ENCODE data around the gene MSH5.
A peak's percentile ranks its signal among the peaks of the same experiment; 100 is the strongest.

The MSH5 gene

DNA sequence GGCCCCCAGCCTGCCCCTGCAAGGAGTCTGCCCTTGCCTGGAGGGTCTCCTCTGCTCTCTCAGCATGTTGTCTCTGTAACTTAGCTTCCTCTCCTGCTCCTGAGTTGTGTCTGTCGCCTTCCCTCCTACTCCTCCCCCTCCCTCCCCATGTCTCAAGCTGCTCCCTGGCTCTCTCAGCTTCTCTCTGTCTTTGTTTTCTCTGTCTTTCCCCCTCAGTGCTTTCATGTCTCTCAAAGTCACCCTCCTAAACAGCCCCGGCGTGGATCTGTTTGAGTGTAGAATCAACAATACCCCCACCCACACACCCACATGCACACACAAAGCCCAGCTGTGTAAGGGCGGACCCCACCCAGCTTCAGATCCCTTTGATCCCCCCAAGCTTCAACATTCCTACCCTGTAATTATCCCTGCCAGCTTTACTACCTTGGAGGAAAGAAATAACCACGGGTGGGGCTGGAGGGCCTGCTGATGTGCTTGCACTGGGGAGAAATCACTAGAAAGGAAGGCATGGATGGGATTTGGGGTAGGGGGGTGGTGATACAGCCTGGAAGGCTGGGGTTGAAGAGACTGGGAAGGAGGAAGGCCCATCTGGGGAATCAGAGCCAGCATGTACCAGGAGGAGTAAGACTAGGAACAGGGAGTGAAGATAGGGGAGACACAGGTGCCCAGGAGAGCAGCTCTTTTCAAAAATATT, 25.7 kb upstream of the MSH5 start:
- DNase-seq, result no peak

DNA sequence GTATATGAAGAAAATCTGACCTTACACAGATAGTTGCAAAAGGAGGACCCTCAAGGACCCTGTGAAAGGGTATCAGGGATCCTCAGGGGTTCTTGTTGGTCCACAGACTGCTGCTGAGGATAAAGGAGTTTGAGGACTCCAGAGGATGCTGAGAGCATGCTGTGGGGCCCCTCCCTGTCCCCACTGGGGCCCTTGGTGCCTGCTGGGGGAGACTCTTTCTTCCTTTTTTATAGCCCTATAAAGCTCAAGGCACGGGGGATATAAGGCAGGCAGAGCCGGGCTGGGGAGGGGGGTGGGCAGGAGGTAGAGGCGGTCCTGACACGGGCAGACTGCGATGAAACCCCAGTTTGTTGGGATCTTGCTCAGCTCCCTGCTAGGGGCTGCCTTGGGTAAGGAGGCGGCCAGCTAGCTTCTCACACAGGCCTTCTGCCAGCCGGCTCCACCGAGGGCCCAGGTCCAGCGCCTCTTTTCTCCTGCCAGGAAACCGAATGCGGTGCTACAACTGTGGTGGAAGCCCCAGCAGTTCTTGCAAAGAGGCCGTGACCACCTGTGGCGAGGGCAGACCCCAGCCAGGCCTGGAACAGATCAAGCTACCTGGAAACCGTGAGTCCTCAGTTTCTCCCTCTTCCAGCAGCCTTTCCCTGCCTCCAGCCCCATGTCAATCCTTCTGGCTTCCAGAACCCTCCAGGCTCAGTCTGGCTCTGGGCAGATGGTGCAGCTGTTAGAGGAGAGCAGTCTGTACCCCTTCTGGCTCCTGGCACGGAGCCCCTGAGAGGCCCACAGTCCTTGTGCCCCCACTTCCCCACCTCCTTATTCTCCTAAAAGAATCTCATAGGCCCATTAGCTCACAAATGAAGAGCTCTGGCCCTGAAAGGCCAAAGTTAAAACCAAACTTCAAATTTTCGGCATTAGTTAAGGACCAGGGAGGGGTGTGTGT, 24.5 kb upstream of the MSH5 start, which contains the start of gene LY6G6D:
Gene LY6G6D, plus strand, starts transcription at position 327 of the 937 bp plus-strand sequence. Its CDS starts 8 bp downstream, at position 335.
- no peak for DNase-seq

DNA sequence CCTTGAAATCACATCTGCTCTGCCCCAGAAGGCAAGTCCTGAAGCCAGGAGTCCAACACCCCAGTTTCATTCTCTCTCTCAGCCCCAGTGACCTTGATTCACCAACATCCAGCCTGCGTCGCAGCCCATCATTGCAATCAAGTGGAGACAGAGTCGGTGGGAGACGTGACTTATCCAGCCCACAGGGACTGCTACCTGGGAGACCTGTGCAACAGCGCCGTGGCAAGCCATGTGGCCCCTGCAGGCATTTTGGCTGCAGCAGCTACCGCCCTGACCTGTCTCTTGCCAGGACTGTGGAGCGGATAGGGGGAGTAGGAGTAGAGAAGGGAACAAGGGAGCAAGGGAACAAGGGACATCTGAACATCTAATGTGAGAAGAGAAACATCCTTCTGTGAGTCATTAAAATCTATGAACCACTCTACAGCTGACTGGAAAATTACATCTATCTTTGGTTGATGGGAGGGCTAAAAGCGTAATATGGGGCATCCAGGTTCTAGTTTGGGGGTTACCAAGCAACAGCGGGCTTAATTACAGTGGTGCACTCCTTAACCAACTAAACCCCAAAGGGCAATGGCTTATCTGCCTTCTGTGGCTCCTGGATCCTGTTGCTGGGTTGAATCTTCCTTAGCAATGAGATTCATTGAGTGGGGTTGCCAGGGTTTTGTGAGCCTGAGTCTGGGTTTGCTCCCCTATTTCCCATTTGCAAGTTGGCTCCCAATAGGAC, 22.1 kb upstream of the MSH5 start:
- DNase-seq, result no peak

DNA sequence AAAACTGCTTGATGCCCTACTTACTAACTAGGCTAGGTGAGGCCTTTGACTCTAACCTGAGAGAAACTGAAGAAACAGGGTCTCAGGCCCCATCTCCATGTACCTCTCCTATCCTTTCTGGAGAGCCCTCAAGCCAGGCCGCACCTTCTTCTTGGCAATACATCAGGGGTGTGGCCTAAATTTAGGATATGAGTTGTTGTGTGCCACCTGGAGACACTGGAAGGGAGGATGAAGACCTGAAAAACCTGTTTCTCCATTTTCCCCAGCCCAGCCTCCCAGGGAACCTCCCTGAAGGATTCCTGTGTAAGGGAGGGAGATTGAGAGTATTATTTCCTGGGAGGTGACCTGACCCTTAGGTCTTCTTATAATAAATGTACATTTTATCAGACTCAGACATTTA, 21.5 kb upstream of the MSH5 start:
- DNase-seq, result no peak

DNA sequence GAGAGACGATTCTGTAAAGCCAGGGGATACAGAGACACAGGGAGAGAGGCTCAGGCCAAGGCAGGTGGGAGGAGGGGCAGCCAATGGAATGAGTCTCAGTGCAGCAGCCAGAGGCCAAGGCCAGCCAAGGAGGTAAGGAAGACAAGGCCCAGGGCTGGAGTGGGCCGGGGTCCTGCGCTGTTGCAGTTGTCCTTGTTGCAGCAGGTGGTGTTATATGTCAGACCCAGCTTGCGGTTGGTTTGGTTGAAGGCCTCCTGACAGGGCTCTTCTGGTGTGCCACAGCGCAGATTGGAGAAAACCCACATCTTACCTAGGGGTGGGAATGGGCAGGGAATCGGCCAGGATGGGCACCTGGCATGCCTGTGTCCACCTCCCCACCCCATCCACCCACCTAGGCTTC, 20.8 kb upstream of the MSH5 start:
- DNase-seq, result no peak

DNA sequence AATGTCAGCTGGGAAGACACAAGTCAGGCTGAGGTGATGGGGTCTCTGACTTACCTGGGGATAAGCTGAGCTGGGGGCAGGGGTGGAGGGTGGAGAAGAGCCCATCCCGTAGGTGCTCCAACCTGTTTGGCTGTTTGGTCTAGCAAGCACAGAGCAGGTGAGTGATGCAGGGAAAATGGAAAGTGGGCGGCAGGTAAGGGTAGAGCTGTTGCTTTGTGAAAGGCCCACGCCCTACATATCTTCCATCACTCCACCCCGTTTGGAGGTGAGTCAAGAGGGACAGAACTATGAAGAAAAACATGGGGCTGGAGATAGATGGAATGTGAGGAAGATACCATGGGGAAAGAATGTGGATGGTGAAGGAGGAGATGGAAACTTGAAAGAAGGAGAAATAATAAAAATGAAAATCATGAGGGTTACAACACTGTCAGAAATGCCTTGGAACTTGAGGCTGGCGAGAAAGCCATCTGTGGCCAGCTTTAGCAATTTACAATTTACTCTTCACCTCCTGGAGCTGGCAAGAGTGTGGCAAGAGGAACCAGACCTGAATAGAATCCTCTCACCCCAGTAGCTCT, 19.5 kb upstream of the MSH5 start:
- no peak for DNase-seq

DNA sequence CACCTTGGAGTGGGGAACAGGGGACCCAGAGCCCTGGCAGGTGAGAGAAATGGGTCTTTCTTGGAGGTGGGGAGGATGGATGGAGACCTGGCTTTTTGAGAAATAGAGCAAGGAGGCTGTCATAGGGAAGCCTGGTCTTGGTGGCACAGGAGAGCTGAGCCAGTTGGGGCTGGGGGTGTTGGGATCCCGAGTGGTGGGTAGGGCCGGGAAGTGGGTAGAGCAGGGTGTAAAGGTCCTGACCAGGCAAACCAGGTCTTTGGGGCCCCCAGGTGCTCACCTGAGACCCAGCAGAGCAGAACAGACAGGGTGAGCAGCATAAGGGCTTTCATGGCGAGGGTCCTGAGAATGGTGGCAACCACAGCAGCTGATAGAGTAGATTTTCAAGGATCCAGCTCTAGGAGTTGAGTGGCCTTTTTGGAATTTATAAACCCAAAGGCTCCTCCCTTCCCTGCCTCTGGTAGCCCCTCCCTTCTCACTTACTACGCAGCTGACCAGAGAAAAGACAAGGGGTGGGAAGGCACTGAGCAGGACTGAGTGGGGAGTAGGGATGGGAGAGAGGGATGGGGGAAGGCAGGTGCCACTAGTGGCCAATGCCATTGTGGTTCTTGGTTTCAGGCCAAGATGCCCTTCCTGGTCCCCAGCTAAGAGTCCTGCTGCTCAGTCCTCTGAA, 18.3 kb upstream of the MSH5 start, which contains the start of gene LY6G6C:
Gene LY6G6C, minus strand, starts transcription at position 396 of the 670 bp plus-strand sequence. Its CDS starts 67 bp downstream, at position 329.
- DNase-seq, result no peak

DNA sequence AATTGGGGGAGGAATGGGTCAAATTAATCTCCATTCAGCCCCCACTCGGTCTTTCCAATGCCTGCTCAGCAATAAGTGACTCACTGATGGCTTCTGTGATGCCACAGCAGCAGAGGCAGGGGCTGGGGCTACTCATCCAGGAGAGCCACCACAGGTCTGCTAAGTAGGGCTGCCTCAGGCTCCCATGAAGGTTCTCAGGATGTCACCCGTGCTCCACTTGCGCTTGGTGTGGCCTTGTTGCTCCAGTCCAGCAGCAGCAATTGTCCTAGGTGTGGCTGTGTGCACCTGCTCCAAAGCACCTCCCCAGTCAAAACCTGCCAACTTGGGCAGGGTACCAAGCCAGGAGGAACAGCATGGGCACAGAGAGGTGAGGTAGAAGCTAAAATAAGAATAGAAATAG, 17.6 kb upstream of the MSH5 start:
- no peak for DNase-seq

DNA sequence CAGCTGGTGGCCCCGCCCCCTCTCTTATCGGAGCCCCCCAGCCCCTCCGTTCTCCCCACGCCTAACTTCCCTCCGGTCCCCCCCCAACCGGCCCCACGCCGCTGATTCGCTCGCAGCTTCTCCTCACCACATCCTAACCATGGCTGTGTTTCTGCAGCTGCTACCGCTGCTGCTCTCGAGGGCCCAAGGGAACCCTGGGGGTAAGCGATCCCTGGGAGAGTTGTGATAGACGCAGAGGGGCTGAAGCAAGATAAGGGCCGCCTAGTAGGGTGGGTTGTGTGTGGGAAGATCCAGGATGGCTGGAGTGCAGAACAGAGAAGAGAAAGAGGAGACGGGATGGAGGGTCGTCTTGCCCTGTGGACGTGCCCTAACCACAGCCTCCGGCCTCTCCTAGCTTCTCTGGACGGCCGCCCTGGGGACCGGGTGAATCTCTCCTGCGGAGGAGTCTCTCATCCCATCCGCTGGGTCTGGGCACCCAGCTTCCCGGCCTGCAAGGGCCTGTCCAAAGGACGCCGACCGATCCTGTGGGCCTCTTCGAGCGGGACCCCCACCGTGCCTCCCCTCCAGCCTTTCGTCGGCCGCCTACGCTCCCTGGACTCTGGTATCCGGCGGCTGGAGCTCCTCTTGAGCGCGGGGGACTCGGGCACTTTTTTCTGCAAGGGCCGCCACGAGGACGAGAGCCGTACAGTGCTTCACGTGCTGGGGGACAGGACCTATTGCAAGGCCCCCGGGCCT, 16.4 kb upstream of the MSH5 start, which contains the start of gene MPIG6B:
Gene MPIG6B, plus strand, starts transcription at position 129 of the 735 bp plus-strand sequence. Its CDS starts 11 bp downstream, at position 140.
- DNase-seq, result no peak

DNA sequence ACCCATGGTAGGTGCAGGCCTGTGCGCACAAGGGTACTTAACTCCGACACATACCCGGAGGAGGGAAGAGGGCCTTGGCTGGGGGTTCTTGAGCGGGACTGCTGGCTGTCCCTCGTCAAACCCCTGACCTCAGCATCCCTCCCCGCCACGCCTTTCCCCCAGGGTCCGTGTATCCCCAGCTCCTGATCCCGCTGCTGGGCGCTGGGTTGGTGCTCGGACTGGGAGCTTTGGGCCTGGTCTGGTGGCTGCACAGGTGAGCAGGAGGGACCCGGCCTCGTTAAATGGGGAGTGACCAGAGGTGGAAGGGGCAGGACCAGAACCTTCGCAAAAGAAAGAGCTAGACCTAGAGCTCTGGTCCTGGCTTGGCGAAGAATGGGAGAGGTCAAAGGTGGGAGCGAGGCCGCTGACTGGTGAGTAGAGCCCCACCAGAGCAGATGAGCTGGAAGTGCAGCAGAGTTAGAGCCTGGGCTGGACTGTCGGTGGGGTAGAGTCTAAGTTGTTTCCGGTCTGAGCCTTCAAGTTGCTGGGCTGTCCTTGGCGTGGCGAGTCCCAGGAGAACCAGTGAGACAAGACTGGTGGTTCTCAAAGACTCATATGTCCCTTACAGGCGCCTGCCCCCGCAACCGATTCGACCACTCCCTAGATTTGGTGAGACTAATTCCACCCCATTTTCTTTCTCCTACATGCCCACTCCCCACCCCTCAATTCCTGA, 15.7 kb upstream of the MSH5 start:
- no peak for DNase-seq

DNA sequence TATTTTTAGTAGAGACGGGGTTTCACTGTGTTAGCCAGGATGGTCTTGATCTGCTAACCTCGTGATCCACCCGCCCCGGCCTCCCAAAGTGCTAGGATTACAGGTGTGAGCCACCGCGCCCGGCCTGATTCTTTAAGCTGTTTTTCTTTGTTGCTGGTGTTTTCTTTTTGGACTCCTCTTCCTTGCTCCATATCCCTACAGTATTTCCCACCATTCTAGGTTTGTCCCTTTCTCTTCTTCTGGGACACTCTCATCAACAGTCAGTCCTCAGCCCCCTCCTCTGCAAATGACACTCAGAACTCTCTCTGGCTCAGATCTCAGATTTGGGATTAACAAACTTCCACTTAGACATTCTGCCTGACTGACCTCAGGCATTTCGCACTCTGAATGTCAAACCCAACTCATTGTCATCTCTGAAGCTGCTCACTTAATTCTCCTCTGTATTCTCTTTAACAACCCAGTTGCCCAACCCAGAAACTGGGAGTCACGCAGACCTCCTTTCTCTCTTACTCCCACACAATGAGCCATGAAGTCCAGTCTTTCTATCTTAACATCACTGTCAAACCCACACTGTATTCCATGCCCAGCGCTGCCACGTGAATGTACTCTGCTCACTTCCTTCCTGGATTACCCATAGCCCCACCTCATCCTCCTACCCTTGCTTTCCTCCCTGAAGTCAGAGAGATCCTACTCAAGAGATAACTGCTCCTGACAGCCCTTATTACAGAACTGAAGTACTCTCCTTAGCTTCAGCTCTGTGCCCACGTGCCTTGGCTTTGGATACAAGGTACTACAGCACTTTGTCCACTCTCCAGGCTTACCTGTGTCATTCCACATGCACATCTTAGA, 14.1 kb upstream of the MSH5 start:
- DNase-seq, result peak; percentile 84

DNA sequence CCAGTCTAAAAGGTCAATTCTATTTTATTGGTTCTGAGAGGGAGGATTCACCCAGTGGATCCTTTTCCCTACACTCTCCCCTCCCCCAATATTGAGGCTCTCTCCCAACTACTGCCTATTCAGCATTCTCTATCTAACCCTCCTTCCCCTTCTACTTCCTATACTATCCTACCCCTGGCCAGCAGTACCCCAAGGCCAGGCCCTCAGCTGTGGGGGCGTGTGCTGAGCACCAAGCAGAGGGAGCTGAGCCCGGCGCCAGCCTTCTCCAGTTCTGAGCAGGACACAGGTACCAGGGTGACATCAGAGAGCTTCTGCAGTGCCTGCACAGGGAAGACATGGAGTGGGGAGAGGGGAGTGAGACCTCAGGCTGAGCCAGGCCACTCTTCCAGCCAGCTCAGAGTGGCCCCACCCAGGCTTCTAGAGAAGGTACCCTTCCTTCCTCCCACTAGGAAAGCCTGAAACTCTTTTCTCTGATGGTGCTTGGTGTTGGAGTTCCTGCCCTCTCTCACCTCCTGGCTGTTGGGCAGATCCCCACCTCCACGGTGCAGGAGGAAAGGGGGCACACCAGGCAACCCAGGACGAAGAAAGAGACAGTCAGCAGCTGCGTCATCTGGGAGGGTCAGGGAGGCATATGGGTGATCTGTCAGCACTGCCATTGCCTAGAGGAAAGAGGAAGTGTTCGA, 12.6 kb upstream of the MSH5 start:
- DNase-seq, result peak; percentile 60

DNA sequence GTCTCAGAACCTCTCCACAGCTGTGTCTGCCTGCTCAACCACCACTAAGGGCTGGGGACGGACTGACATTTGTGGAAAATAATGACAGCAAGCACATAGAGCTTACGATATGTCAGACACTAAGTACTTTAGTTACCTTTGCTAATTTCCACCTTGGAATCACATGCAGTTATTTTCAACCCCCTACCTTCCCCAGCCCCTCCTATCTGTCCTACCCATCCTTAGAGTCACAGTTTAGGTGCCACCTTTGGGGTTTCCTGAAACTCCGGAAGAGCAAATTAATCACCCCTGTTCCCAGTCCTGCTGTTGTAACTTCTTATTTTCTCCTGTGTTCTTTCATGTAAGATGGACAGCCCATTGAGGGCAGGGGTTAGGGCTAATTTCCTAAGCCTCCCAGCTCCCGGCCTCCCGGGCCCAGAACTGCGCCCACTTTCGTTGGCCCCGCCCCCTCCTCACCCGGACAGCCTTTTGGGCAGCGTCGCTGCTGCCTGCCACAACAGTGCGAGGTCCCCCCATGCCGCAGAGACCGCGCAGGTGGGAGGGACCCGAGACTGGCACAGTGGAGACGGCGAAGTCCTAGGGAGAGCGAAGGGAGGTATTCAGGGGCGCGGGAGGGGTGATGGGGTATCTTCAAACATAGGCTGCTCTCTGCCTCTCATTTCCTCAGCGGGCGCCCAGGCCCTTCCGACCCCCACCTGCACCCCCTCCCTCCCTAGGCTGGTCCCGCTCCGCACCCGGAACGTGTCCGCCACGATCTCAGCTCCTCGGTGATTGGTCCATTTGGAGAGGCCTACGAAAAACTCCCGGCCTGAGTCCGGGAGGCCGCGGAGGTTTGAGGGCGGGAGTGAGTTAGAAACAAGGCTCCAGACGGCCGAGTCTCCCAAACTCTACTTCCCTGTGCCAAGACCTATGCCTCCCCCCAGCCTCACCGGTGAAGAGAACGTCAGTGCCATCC, 11.8 kb upstream of the MSH5 start:
- DNase-seq, result peak; percentile 92

DNA sequence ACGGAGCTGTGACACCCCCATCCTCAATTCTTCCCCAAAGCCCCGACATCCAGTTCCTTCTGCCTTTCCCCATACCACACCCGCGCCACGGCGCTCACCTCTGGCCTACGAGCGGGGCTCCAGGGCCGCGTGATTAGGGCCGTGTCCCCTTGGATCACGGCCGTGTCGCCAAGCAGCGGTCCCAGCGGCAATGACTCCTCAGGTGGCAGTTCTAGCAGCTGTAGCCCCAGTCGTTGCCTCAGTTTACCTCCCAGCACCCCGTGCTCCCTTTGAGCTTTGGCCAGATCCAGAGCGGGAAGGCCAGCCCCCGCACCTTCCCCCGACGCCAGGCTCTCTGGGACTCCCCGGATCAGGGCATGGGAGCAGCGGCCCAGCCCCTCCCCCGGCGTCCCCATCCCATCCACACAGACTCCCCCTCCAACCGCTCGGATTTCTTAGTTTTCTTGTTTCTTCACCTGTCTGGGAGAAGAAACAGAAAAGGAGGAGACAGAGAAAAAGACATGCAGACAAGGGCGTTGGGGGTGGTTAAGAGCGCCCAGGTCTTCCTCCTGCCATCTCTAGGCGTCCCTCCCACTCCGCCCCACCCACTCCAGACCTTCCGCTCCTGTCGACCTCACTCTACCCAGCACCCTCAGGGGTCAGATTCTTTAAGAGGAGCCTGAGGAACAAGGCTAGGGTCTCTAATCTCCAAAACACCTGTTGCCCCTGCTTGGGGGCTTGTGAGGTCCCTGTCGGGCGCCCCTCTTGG, 10.9 kb upstream of the MSH5 start, which contains the start of gene DDAH2:
Gene DDAH2, minus strand, starts transcription at position 533 of the 748 bp plus-strand sequence. Its CDS starts 138 bp downstream, at position 395.
- DNase-seq, result no peak

DNA sequence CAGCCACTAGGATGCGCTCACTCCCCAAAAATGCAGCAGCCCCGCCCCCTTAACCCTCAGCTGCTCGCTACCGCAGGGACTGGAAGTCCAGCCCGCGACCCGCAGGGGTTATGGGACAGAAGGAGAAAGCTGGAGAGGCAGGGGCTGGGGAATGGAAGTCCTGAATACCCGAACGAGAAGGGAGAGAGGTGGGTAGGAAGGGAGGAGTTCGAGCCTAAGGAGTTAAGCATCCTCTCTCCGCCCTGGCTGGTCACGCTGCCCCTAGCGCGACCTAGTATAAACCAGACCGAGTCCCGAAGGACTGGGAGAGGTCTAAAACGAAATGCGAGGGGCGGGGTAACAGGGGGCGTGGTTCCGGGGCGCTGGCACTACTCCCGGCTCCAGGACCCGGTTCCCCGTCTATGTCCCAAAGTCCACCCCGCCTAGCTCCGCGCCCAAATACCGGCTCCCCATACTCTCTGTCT, 10.3 kb upstream of the MSH5 start:
- peak; percentile 98 for DNase-seq

DNA sequence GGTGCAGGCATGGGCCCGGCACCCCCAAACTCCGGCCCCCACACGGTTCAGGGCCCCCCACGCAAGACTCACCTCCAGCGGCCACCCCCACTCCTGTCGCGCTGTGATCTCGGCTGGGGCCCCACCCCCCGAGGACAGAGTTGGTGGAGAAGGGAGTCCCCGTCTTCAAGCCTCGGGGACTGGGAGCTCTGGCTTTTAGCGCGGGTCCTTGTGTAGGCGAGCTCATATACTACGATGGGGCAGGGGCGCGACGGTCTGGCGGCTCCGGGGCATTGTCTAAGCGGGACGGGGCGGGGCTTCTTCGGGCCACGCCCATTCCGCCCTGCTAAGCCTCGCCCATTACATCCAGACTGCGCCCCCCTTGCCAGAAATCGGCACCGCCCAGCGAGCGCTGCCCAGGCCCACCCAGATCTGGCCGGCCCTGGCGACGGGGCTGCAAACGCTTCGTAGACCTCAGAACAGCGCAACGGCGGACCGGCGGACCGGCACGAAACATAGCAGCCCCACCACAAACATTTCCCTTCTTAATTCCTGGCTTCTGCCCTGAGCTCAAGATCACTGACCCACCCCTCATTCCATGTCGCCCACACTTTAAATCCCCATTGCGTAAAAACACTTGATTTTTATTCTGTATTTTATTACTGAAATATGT, 9.7 kb upstream of the MSH5 start:
- DNase-seq, result peak; percentile 97

All from OCI-M1 (cell line).